Stomach (tissue), 9 donors: Measurements from ENCODE around the gene ZNF263. TPM values are rescaled to one million over a fixed set of nuclear protein-coding genes. Genes with fewer than 3 reads are reported as not detected.

Experiments
- DNase-seq, 2 donors: peaks; one replicate each; pipeline versions ENCODE4 v3.0.0 to v3.0.0-alpha.2; 2013 to 2019
- H3K27ac ChIP-seq, 5 donors: fragments of 200-600 bp in 4 of 5; sonication (generic) in 4 of 5; one replicate each; pipeline ENCODE4 v1.5.1; 2013 to 2019; ENCODE audit warnings: mild to moderate bottlenecking in 1 of 5, moderate library complexity in 1 of 5
- H3K27me3 ChIP-seq, 3 donors: fragments of 200-600 bp; sonication (generic); one replicate each; pipeline ENCODE4 v1.5.1; 2017 to 2019; ENCODE audit warnings: mixed run types in 1 of 3
- H3K36me3 ChIP-seq, 4 donors: fragments of 200-600 bp; sonication (generic); 1 replicate in 3 of 4; 2 replicates in 1 of 4; pipeline ENCODE4 v1.5.1; 2016 to 2019
- H3K4me1 ChIP-seq, 4 donors: fragments of 200-600 bp; sonication (generic); one replicate each; pipeline ENCODE4 v1.5.1; 2016 to 2019
- H3K4me3 ChIP-seq, 4 donors: fragments of 200-600 bp; sonication (generic) in 3 of 4; one replicate each; pipeline ENCODE4 v1.5.1; 2016 to 2019; ENCODE audit warnings: mild to moderate bottlenecking in 1 of 4
- H3K9me3 ChIP-seq, 4 donors: fragments of 200-600 bp; sonication (generic); one replicate each; pipeline ENCODE4 v1.5.1; 2016 to 2019
- CTCF ChIP-seq, 7 experiments: fragments of 450-650 bp in 4 of 7; fragments of 200-600 bp in 3 of 7; sonication (generic) in 3 of 7; IDR thresholded peaks; one replicate each; pipeline ENCODE4 v1.5.1; 2016 to 2019; ENCODE audit warnings: antibody characterized with exemption in 7 of 7, control low read depth in 2 of 7, mild to moderate bottlenecking in 1 of 7
- EP300 ChIP-seq: sonication (generic); formaldehyde crosslinking; IDR thresholded peaks from one replicate; pipeline ENCODE4 v1.6.1; 2017; ENCODE audit warnings: antibody characterized with exemption
- POLR2A ChIP-seq, 4 donors: fragments of 450-650 bp; IDR thresholded peaks; one replicate each; pipeline ENCODE4 v1.6.1; 2016; ENCODE audit warnings: antibody characterized with exemption in 4 of 4, control low read depth in 2 of 4, mild to moderate bottlenecking in 1 of 4, moderate library complexity in 1 of 4
- POLR2AphosphoS5 ChIP-seq, 3 donors: sonication (generic); formaldehyde crosslinking; IDR thresholded peaks; one replicate each; pipeline ENCODE4 v1.6.1; 2016; ENCODE audit warnings: antibody characterized with exemption in 3 of 3
- WGBS, 5 donors: extraction: QIAGEN DNeasy Blood & Tissue Kit in 3 of 5; methylation state at CpG; one replicate each; pipeline versions ENCODE4 v1.1.5 to v1.1.7; 2013 to 2018; 5-methylcytosine and 5-hydroxymethylcytosine counted together
- intact Hi-C: fragments of 100-400 bp; cut with DNase I; formaldehyde crosslinking; loops from one replicate; pipeline ENCODE4 v1.15.1; 2023; ENCODE audit warnings: low total_unique reads
- polyA plus RNA-seq, 3 donors: library from polyadenylated mRNA; stranded (reverse); fragments of 200-250 nt; gene quantifications; one replicate each; pipeline ENCODE4 v1.2.3, GENCODE V29; 2013
- total RNA-seq, 5 donors: library from RNA; depleted of rRNA; stranded (reverse); fragments of >200 nt; gene quantifications; one replicate each; pipeline versions ENCODE4 v1.1.0 to v1.2.3, GENCODE V29; 2014 to 2016
- donor health status: healthy with polysubstance abuse.
- donor health status: Bipolar disorder and iron deficiency.
- donor health status: healthy.

Gene ZNF263
- total and polyA plus RNA-seq, 8 donors, result 10.8 to 67.0 (median 30.8) TPM

GRCh38 chr16:3283543-3284447, 504 bp downstream of the ZNF263 start:
- TF ChIP-seq POLR2AphosphoS5 (IDR thresholded peaks at IDR 0.05) (no peak), CTCF (IDR thresholded peaks at IDR 0.05) (no peak), POLR2A (IDR thresholded peaks at IDR 0.05) (no peak), EP300 (no peak)
- peak overlapping the region; percentile 98 to 100 (median 99) for H3K27ac ChIP-seq
- H3K27me3 ChIP-seq, result no peaks in the 10 kb centered on the region
- peaks cover 20 to 42% (median 40%) of the 10 kb centered on the region in 4 donors for H3K36me3 ChIP-seq
- intact Hi-C loops, result no loop called here
- WGBS, 5 donors, result 4 to 16% (median 6%) methylated on average over 25 to 56 of the region's 56 CpGs
- H3K4me3 ChIP-seq, result peak overlapping the region; percentile 78 to 100 (median 99)
- DNase-seq, result no peak
- H3K4me1 ChIP-seq, result peaks cover 26 to 48% (median 42%) of the 10 kb centered on the region in 4 donors
- H3K9me3 ChIP-seq, result peaks cover 6 to 42% (median 29%) of the 10 kb centered on the region in 4 donors

- TF ChIP-seq POLR2AphosphoS5 (IDR thresholded peaks at IDR 0.05) (no peak), POLR2A (IDR thresholded peaks at IDR 0.05) (no peak), CTCF (IDR thresholded peaks at IDR 0.05) (no peak), EP300 (no peak)
- H3K9me3 ChIP-seq, result peaks cover 20 to 55% (median 42%) of the 10 kb centered on the region in 4 donors
- H3K27ac ChIP-seq, result no peak overlapping the region
- peaks cover 33 to 55% (median 53%) of the 10 kb centered on the region in 4 donors for H3K36me3 ChIP-seq
- peak overlapping the region; percentile 78 to 100 (median 99) for H3K4me3 ChIP-seq
- H3K27me3 ChIP-seq, result no peaks in the 10 kb centered on the region
- intact Hi-C loops, result no loop called here
- 81 to 92% (median 88%) methylated on average over 6 of the region's 6 CpGs for WGBS, 5 donors
- no peak for DNase-seq
- peaks cover 26 to 48% (median 42%) of the 10 kb centered on the region in 4 donors for H3K4me1 ChIP-seq
Measured at GRCh38 chr16:3285131-3285530, 1.8 kb downstream of the ZNF263 start.

GRCh38 chr16:3289998-3290673, 6.8 kb downstream of the ZNF263 start:
- H3K4me3 ChIP-seq, result no peak overlapping the region
- TF ChIP-seq POLR2A (IDR thresholded peaks at IDR 0.05), result no peak
- no peak for TF ChIP-seq EP300
- TF ChIP-seq POLR2AphosphoS5 (IDR thresholded peaks at IDR 0.05), result no peak
- no peak for TF ChIP-seq CTCF (IDR thresholded peaks at IDR 0.05)
- peaks cover 64 to 99% (median 89%) of the 10 kb centered on the region in 4 donors for H3K36me3 ChIP-seq
- no peak for DNase-seq
- WGBS, 5 donors, result 98 to 99% (median 98%) methylated on average over 16 of the region's 16 CpGs
- intact Hi-C loops, result loop anchor here (10.0 kb wide), 1 partner anchor 45 kb away; no protein-coding TSS in a partner anchor
- peaks cover 66 to 100% (median 90%) of the 10 kb centered on the region in 4 donors for H3K9me3 ChIP-seq
- no peaks in the 10 kb centered on the region for H3K27me3 ChIP-seq
- H3K4me1 ChIP-seq, result peaks cover 4 to 13% (median 10%) of the 10 kb centered on the region in 4 donors
- no peak overlapping the region for H3K27ac ChIP-seq

GRCh38 chr16:3292604-3293003, 9.3 kb downstream of the ZNF263 start:
- Histone ChIP-seq H3K27ac (no peak overlapping the region), H3K4me3 (no peak overlapping the region), H3K9me3 (peaks cover 84 to 100% (median 98%) of the 10 kb centered on the region in 4 donors), H3K27me3 (no peaks in the 10 kb centered on the region), H3K4me1 (no peaks in the 10 kb centered on the region), H3K36me3 (peaks cover 52 to 92% (median 72%) of the 10 kb centered on the region in 4 donors)
- DNase-seq, result no peak
- intact Hi-C loops, result loop anchor here (10.0 kb wide), 1 partner anchor 48 kb away; no protein-coding TSS in a partner anchor
- WGBS, 5 donors, result 95 to 100% (median 98%) methylated on average over 3 of the region's 3 CpGs
- no peak for TF ChIP-seq EP300
- no peak for TF ChIP-seq POLR2A (IDR thresholded peaks at IDR 0.05)
- no peak for TF ChIP-seq POLR2AphosphoS5 (IDR thresholded peaks at IDR 0.05)
- no peak for TF ChIP-seq CTCF (IDR thresholded peaks at IDR 0.05)
